Psoas muscle (tissue), 8 donors: ENCODE results near the gene UBXN1. TPM values are rescaled to one million over a fixed set of nuclear protein-coding genes. Genes with fewer than 3 reads are reported as not detected.
A peak's percentile ranks its signal among the peaks of the same experiment; 100 is the strongest.
"Not testable (repeated sequence)": the region's sequence is repeated elsewhere in the genome, so short reads cannot be mapped to it uniquely, and the experiment has no call there.

Experiments used
- ATAC-seq, 4 donors: fragments of 200-7000 bp; cut with Tn5 transposase; one replicate each; pipeline ENCODE4 v1.9.1; 2020; ENCODE audit warnings: moderate library complexity in 3 of 4, mild to moderate bottlenecking in 2 of 4
- DNase-seq, 2 donors: peaks; one replicate each; pipeline ENCODE4 v3.0.0-alpha.2; 2020
- H3K27ac ChIP-seq: fragments of 200-600 bp; one replicate; pipeline ENCODE4 v1.8.0; 2022
- H3K27me3 ChIP-seq, 3 donors: fragments of 200-600 bp in 1 of 3; one replicate each; pipeline versions ENCODE4 v1.6.1 to v1.8.0; 2013 to 2022; ENCODE audit warnings: low read length in 2 of 3, mild to moderate bottlenecking in 2 of 3, moderate library complexity in 1 of 3; ENCODE audit not compliant: insufficient read depth in 3 of 3
- H3K36me3 ChIP-seq, 2 donors: fragments of 200-600 bp in 1 of 2; one replicate each; pipeline versions ENCODE4 v1.6.1 to v1.8.0; 2013 to 2022; ENCODE audit warnings: low read depth in 1 of 2, mild to moderate bottlenecking in 1 of 2, moderate library complexity in 1 of 2; ENCODE audit not compliant: insufficient read depth in 1 of 2
- H3K4me1 ChIP-seq: fragments of 200-600 bp; one replicate; pipeline ENCODE4 v1.8.0; 2022
- H3K4me3 ChIP-seq: fragments of 200-600 bp; one replicate; pipeline ENCODE4 v1.8.0; 2022; ENCODE audit warnings: mild to moderate bottlenecking
- H3K9me3 ChIP-seq: fragments of 200-600 bp; one replicate; pipeline ENCODE4 v1.8.0; 2022
- CTCF ChIP-seq: fragments of 200-600 bp; IDR thresholded peaks from one replicate; pipeline ENCODE4 v1.8.0; 2022; ENCODE audit warnings: antibody characterized with exemption
- WGBS, 3 donors: extraction: QIAGEN DNeasy Blood & Tissue Kit; methylation state at CpG; one replicate each; pipeline versions ENCODE4 v1.1.6 to v1.1.7; 2013; 5-methylcytosine and 5-hydroxymethylcytosine counted together
- intact Hi-C, 2 donors: fragments of 100-400 bp; cut with DNase I; formaldehyde crosslinking; loops; one replicate each; pipeline versions ENCODE4 v1.11.0 to v1.14.2; 2022
- polyA plus RNA-seq, 3 donors: library from polyadenylated mRNA; stranded (reverse); fragments of 200-250 nt; gene quantifications; one replicate each; pipeline ENCODE4 v1.2.3, GENCODE V29; 2013
- total RNA-seq, 4 donors: library from RNA; stranded (reverse); fragmentation: NEBNext Ultra II Directional in 2 of 4; extraction: Animal tissue kit (Norgen Biotek cat#: 25700) in 2 of 4; gene quantifications; one replicate each; pipeline versions ENCODE4 v1.2.1 to v1.2.4, GENCODE V29; 2021 to 2023
- donor health status: healthy with polysubstance abuse.
- donor health status: DM: no; HTN: no; CAD: no; lungs with moderate emphysema.
- donor health status: Bipolar disorder and iron deficiency.
- donor health status: healthy.
- donor health status: DM: yes; HTN: yes; CAD: no.
- donor health status: DM: no; HTN: no; CAD: no.
- donor health status: DM: no; HTN: no; CAD: no.
- donor health status: DM: yes; HTN: yes; CAD: no.

UBXN1 gene
- total and polyA plus RNA-seq, 7 donors: 102 to 376 (median 204) TPM

DNA sequence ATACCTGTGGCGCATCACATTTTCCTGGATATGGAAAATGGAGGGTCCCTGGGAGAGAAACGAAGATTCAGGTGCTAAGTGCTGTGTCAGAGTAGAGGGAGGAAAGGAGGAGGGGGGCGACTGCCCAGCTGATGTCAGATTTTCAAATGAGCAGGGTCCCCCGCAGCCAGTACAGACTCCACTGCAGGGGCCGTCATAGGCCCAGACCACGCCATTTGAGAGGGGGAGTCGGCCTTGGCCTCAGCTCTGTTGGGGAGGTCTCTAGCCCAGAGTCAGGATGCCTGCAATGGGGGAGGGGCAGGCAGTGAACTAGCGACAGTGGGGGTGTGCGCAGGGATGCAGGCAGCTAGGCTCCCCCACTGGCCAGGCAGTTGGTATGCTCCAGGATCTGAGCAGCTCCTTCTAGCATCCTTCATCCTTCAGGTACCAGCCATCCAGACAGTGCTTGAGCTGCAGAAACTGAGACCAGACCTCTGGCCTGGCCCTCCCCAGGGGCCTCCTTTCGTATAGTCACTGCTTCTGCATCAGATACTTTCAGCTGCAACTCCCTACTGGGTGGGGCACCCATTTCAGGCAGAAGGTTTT is 28.5 kb upstream of the UBXN1 start, which contains the start of the genes BSCL2 and GNG3:
BSCL2 (minus strand) TSS at position 148 of the 585 bp plus-strand sequence. CDS start 229 bp downstream, outside the sequence.
GNG3 (plus strand) TSS at position 400 of the 585 bp plus-strand sequence. CDS start 620 bp downstream, outside the sequence.
- TF ChIP-seq CTCF: no peak
- Histone ChIP-seq H3K4me3 (peak within 1 kb of the TSS; percentile 92), H3K36me3 (peaks cover 0 to 30% of the 10 kb centered on the region in 2 donors), H3K27ac (peak within 1 kb of the TSS; percentile 99), H3K9me3 (no peaks in the 10 kb centered on the region), H3K27me3 (no peaks in the 10 kb centered on the region), H3K4me1 (peaks cover 47% of the 10 kb centered on the region)
- WGBS, 3 donors: 76 to 92% (median 82%) methylated on average over 8 to 10 of the region's 10 CpGs
- ATAC-seq (no peak), DNase-seq (no peak)
- intact Hi-C loops: no loop called here

DNA sequence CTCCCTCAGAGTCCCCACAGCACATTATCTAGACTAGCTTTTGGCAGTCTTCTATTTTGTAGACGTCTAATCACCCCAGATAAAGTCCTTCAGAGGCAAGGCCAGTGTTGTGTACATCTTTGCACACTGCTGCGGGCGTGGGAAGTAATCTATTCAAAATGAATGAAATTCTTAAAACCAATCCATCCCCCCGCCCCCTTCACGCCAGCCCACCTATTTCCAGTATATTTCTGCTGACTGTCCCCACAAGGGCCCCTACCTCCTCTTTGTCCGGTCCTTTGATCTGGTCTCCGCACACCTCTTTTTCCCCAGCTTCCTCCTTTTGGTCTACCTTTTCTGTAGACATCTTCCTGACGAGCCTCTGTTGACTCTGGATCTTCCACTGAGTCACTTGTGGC is 28.0 kb upstream of the UBXN1 start:
- H3K9me3 ChIP-seq: no peaks in the 10 kb centered on the region
- H3K27me3 ChIP-seq: no peaks in the 10 kb centered on the region
- H3K27ac ChIP-seq: peak overlapping the region; percentile 83
- intact Hi-C loops: no loop called here
- H3K4me1 ChIP-seq: peaks cover 47% of the 10 kb centered on the region
- H3K36me3 ChIP-seq: peaks cover 0 to 30% of the 10 kb centered on the region in 2 donors
- no peak for TF ChIP-seq CTCF
- 75 to 86% (median 80%) methylated on average over 8 of the region's 8 CpGs for WGBS, 3 donors
- ATAC-seq: no peak
- peak overlapping the region; percentile 85 for H3K4me3 ChIP-seq
- DNase-seq: no peak

DNA sequence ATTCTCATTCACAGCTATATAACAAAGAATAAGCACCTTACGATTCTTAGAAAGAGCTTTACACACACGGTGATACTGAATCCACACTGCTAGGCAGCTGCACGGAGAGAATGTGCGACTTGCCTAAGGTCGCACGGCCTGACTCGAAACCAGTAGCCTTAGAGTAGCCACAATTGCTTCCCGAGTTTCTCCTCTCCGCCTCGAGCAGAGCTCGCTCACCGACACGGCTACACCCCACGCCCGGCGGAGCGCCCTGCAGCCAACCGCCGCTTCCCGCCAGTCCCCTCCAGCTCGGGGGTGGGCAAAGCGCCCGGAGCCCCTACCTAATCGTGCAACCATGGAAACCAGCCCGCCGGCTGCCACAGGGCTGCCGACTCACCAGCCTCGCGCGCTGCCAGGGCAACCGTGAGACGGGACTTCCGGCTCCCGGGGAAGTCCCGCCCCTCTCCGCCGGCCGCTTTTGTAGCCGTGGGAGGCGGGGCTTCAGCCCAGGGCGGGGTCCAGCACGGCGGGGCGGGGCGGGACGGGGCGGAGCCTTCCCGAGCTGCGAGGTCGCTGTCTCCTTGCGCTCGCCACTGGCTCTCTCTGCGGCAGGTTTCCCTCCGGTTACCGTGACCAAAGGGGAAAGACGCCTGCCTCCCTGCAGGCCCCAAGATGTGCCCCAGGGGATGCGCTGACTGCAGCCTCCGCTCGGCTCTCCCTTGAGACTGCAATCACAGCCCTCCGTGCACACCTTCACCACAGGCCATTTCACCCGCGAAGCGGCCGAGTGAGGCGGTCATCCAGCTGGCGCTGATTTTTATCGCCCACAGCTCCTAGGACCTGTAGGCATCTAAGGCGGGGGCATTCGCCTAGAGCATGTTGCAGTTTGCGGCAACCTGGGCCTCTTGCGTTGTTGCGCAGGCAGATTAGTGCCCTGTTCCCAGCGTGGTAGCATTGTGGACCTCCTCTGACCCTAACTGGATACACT is 27.3 kb upstream of the UBXN1 start:
- Histone ChIP-seq H3K9me3 (no peaks in the 10 kb centered on the region), H3K4me3 (peak overlapping the region; percentile 85), H3K27ac (peak overlapping the region; percentile 83), H3K27me3 (no peaks in the 10 kb centered on the region), H3K4me1 (peaks cover 47% of the 10 kb centered on the region), H3K36me3 (peaks cover 0 to 30% of the 10 kb centered on the region in 2 donors)
- ATAC-seq (peak; percentile 85 to 90 (median 88)), DNase-seq (peak; percentile 96 to 98)
- intact Hi-C loops: no loop called here
- no peak for TF ChIP-seq CTCF
- WGBS, 3 donors: 3 to 6% (median 5%) methylated on average over 41 to 73 of the region's 73 CpGs

GRCh38 chr11:62705413-62705812 is 26.5 kb upstream of the UBXN1 start:
- ATAC-seq: no peak
- Histone ChIP-seq H3K27me3 (no peaks in the 10 kb centered on the region), H3K36me3 (peaks cover 0 to 30% of the 10 kb centered on the region in 2 donors), H3K4me3 (peak overlapping the region; percentile 85), H3K4me1 (peaks cover 44% of the 10 kb centered on the region), H3K27ac (peak overlapping the region; percentile 83), H3K9me3 (no peaks in the 10 kb centered on the region)
- no peak for DNase-seq
- TF ChIP-seq CTCF: no peak
- 26 to 39% (median 33%) methylated on average over 7 of the region's 7 CpGs for WGBS, 3 donors
- intact Hi-C loops: no loop called here

GRCh38 chr11:62703921-62704320 is 25.0 kb upstream of the UBXN1 start:
- intact Hi-C loops, H3K4me3 ChIP-seq, H3K27me3 ChIP-seq, DNase-seq, H3K27ac ChIP-seq, H3K9me3 ChIP-seq, ATAC-seq: not testable (repeated sequence)
- WGBS, 3 donors: 82 to 94% (median 93%) methylated on average over 4 of the region's 4 CpGs
- Histone ChIP-seq H3K4me1 (peaks cover 38% of the 10 kb centered on the region), H3K36me3 (peaks cover 0 to 32% of the 10 kb centered on the region in 2 donors)
